GM23338 (cell line): ENCODE measurements around the gene DAPK2. TPM values are rescaled to one million over a fixed set of nuclear protein-coding genes. Genes with fewer than 3 reads are reported as not detected.

Source experiments
- CREB1 ChIP-seq: fragments of 250-450 bp; sonication (Bioruptor Pico); IDR thresholded peaks from 2 replicates; pipeline ENCODE4 v1.5.0; 2020; ENCODE audit warnings: low read depth, mild to moderate bottlenecking, moderate library complexity
- EZH2 ChIP-seq: fragments of 200-600 bp; sonication (generic); IDR thresholded peaks from one replicate; pipeline ENCODE4 v1.8.0; 2017; ENCODE audit warnings: antibody characterized with exemption, mild to moderate bottlenecking, low read depth; ENCODE audit not compliant: unreplicated experiment
- EZH2phosphoT487 ChIP-seq: fragments of 200-600 bp; sonication (generic); IDR thresholded peaks from one replicate; pipeline ENCODE4 v1.8.1; 2018; ENCODE audit warnings: antibody characterized with exemption; ENCODE audit not compliant: unreplicated experiment
- JUNB ChIP-seq: IDR thresholded peaks from one replicate; pipeline ENCODE4 v1.6.1; 2016; ENCODE audit warnings: antibody characterized with exemption; ENCODE audit not compliant: unreplicated experiment
- NANOG ChIP-seq: IDR thresholded peaks from 2 replicates; pipeline ENCODE4 v1.6.1; 2016; ENCODE audit warnings: antibody characterized with exemption, borderline replicate concordance
- POLR2AphosphoS5 ChIP-seq: IDR thresholded peaks from 2 replicates; pipeline ENCODE4 v1.6.1; 2016; ENCODE audit warnings: antibody characterized with exemption, low read depth
- ZNF114 ChIP-seq: fragments of 250-450 bp; sonication (Bioruptor Pico); IDR thresholded peaks from 2 replicates; pipeline ENCODE4 v1.5.0; 2020; ENCODE audit warnings: mild to moderate bottlenecking, moderate library complexity
- ZNF331 ChIP-seq: fragments of 250-450 bp; sonication (Bioruptor Pico); IDR thresholded peaks from 2 replicates; pipeline ENCODE4 v1.5.0; 2020; ENCODE audit warnings: low read depth, mild to moderate bottlenecking, moderate library complexity
- polyA plus RNA-seq: library from polyadenylated mRNA; unstranded; fragments of >200 nt; fragmentation: Nextera tagmentation; extraction: Ambion mirVana; gene quantifications from 2 replicates; pipeline ENCODE4 v1.2.1, GENCODE V29; 2016
- total RNA-seq: library from RNA; depleted of rRNA; stranded (reverse); fragments of >200 nt; shearing (Covaris generic); gene quantifications from 2 replicates; pipeline ENCODE4 v1.2.3, GENCODE V29; 2014
- TF ChIP-seq, protein P1 (sequence below): fragments of 250-450 bp; sonication (Bioruptor Pico); IDR thresholded peaks from 2 replicates; pipeline ENCODE4 v1.5.0; 2020; ENCODE audit warnings: mild to moderate bottlenecking, moderate library complexity
- TF ChIP-seq, protein P2 (sequence below): IDR thresholded peaks from 2 replicates; pipeline ENCODE4 v1.6.1; 2016; ENCODE audit warnings: antibody characterized with exemption
- TF ChIP-seq, protein P3 (sequence below), 2 experiments: fragments of 200-600 bp in 1 of 2; sonication (generic) in 1 of 2; conservative IDR thresholded peaks; 2 replicates each; pipeline versions ENCODE4 v1.5.1 to v1.6.1; 2016 to 2017; ENCODE audit warnings: antibody characterized with exemption in 2 of 2, low read depth in 2 of 2, mild to moderate bottlenecking in 2 of 2, moderate library complexity in 1 of 2

The DAPK2 gene
- total and polyA plus RNA-seq, 2 experiments from 2014 or later = 1.6 to 3.1 TPM

DNA sequence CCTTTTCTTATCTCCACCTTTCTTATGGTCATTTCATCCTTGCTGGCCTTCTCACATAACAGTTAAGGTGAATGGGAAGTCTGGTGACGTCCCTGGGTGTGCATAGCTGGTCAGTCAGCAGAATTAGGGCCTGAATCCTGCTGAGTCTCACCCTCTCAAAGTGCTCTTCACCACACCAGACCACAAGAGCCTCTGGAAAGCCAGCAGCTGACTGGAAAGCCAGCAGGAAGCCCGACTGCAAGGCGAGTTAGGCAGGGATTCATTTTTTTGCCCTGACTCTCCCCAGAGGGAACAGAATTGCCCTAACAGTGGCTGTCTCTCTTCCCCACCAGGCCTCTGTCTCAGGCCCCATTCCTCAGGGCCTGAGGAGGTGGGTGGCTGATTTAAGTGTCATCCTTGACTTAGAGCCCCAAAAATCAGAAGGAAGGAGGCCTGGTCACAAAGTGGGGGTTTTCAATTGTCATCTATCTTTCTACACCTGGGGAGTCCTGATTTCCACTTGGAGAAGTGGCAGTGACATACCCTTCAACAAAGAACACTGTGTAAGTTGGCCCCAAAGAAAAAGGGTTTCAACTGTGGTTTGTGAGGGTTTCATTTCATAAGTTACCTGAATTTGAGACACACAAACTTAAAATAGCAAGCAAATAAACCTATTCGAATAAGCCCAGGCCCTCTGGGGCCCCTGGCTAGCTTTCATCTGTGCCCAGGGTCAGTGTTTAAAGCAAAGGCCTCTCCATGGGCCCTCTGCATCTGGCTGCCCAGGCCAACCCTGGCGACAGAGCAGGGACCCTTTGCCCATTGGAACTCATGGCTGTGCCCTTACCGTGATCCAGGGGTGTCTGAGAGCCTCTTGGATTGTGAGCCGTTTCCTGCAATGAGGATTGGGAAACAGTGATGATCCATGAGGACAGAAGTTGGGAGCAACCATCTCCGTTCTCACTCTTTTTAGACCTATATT, 122.0 kb downstream of the DAPK2 start (continued):
- TF ChIP-seq, protein P1, sequence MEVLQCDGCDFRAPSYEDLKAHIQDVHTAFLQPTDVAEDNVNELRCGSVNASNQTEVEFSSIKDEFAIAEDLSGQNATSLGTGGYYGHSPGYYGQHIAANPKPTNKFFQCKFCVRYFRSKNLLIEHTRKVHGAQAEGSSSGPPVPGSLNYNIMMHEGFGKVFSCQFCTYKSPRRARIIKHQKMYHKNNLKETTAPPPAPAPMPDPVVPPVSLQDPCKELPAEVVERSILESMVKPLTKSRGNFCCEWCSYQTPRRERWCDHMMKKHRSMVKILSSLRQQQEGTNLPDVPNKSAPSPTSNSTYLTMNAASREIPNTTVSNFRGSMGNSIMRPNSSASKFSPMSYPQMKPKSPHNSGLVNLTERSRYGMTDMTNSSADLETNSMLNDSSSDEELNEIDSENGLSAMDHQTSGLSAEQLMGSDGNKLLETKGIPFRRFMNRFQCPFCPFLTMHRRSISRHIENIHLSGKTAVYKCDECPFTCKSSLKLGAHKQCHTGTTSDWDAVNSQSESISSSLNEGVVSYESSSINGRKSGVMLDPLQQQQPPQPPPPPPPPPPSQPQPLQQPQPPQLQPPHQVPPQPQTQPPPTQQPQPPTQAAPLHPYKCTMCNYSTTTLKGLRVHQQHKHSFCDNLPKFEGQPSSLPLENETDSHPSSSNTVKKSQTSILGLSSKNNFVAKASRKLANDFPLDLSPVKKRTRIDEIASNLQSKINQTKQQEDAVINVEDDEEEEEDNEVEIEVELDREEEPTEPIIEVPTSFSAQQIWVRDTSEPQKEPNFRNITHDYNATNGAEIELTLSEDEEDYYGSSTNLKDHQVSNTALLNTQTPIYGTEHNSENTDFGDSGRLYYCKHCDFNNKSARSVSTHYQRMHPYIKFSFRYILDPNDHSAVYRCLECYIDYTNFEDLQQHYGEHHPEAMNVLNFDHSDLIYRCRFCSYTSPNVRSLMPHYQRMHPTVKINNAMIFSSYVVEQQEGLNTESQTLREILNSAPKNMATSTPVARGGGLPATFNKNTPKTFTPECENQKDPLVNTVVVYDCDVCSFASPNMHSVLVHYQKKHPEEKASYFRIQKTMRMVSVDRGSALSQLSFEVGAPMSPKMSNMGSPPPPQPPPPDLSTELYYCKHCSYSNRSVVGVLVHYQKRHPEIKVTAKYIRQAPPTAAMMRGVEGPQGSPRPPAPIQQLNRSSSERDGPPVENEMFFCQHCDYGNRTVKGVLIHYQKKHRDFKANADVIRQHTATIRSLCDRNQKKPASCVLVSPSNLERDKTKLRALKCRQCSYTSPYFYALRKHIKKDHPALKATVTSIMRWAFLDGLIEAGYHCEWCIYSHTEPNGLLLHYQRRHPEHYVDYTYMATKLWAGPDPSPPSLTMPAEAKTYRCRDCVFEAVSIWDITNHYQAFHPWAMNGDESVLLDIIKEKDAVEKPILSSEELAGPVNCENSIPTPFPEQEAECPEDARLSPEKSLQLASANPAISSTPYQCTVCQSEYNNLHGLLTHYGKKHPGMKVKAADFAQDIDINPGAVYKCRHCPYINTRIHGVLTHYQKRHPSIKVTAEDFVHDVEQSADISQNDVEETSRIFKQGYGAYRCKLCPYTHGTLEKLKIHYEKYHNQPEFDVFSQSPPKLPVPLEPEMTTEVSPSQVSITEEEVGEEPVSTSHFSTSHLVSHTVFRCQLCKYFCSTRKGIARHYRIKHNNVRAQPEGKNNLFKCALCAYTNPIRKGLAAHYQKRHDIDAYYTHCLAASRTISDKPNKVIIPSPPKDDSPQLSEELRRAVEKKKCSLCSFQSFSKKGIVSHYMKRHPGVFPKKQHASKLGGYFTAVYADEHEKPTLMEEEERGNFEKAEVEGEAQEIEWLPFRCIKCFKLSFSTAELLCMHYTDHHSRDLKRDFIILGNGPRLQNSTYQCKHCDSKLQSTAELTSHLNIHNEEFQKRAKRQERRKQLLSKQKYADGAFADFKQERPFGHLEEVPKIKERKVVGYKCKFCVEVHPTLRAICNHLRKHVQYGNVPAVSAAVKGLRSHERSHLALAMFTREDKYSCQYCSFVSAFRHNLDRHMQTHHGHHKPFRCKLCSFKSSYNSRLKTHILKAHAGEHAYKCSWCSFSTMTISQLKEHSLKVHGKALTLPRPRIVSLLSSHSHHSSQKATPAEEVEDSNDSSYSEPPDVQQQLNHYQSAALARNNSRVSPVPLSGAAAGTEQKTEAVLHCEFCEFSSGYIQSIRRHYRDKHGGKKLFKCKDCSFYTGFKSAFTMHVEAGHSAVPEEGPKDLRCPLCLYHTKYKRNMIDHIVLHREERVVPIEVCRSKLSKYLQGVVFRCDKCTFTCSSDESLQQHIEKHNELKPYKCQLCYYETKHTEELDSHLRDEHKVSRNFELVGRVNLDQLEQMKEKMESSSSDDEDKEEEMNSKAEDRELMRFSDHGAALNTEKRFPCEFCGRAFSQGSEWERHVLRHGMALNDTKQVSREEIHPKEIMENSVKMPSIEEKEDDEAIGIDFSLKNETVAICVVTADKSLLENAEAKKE (CRISPR knock-in tag) = no peak
- TF ChIP-seq EZH2phosphoT487 = no peak
- TF ChIP-seq ZNF331 (CRISPR knock-in tag) = no peak
- no peak for TF ChIP-seq JUNB
- TF ChIP-seq, protein P2, sequence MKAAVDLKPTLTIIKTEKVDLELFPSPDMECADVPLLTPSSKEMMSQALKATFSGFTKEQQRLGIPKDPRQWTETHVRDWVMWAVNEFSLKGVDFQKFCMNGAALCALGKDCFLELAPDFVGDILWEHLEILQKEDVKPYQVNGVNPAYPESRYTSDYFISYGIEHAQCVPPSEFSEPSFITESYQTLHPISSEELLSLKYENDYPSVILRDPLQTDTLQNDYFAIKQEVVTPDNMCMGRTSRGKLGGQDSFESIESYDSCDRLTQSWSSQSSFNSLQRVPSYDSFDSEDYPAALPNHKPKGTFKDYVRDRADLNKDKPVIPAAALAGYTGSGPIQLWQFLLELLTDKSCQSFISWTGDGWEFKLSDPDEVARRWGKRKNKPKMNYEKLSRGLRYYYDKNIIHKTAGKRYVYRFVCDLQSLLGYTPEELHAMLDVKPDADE = no peak
- TF ChIP-seq NANOG = no peak
- TF ChIP-seq, protein P3, sequence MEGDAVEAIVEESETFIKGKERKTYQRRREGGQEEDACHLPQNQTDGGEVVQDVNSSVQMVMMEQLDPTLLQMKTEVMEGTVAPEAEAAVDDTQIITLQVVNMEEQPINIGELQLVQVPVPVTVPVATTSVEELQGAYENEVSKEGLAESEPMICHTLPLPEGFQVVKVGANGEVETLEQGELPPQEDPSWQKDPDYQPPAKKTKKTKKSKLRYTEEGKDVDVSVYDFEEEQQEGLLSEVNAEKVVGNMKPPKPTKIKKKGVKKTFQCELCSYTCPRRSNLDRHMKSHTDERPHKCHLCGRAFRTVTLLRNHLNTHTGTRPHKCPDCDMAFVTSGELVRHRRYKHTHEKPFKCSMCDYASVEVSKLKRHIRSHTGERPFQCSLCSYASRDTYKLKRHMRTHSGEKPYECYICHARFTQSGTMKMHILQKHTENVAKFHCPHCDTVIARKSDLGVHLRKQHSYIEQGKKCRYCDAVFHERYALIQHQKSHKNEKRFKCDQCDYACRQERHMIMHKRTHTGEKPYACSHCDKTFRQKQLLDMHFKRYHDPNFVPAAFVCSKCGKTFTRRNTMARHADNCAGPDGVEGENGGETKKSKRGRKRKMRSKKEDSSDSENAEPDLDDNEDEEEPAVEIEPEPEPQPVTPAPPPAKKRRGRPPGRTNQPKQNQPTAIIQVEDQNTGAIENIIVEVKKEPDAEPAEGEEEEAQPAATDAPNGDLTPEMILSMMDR (conservative IDR thresholded peaks at IDR 0.05; ENCODE audit: low read depth in 2 of 2) = no peak
- no peak for TF ChIP-seq ZNF114
- TF ChIP-seq POLR2AphosphoS5 = no peak
- TF ChIP-seq EZH2 = no peak
- no peak for TF ChIP-seq CREB1 (CRISPR knock-in tag)
